Measurements from ENCODE around the gene SMARCA4.

GRCh38 chr19:11028146-11028545 lies 67.3 kb downstream of the SMARCA4 start:
- TF ChIP-seq CTCF (conservative IDR thresholded peaks at IDR 0.05; ENCODE audit: low read length), result no peak
- no peak for TF ChIP-seq EZH2phosphoT487 (IDR thresholded peaks at IDR 0.05; ENCODE audit: borderline replicate concordance)

All from Loucy (cell line).